GM12892 (cell line): ENCODE results near the gene IL18BP.

Experiments used
- DNase-seq: peaks from one replicate; pipeline ENCODE4 v3.0.0; 2011; ENCODE audit not compliant: insufficient read length
- FAIRE-seq: peaks from 2 replicates; lab custom pipeline; 2011; peaks lifted over from hg19 to GRCh38; lab: Jason Lieb, UNC
- POLR2A ChIP-seq: IDR thresholded peaks from 2 replicates; pipeline ENCODE4 v1.6.1; 2011; ENCODE audit warnings: low read depth, low read length, control low read depth
- POLR2AphosphoS5 ChIP-seq: IDR thresholded peaks from 2 replicates; pipeline ENCODE4 v1.6.1; 2011; ENCODE audit warnings: low read depth, low read length, control low read depth
- TAF1 ChIP-seq: IDR thresholded peaks from 2 replicates; pipeline ENCODE4 v1.6.1; 2011; ENCODE audit warnings: low read depth, mild to moderate bottlenecking, control low read depth, low read length, borderline replicate concordance

Gene IL18BP

GRCh38 chr11:72039856-72040401, 41.2 kb downstream of the IL18BP start:
- FAIRE-seq = no peak
- TF ChIP-seq POLR2AphosphoS5 (no peak), POLR2A (no peak), TAF1 (no peak)

DNA sequence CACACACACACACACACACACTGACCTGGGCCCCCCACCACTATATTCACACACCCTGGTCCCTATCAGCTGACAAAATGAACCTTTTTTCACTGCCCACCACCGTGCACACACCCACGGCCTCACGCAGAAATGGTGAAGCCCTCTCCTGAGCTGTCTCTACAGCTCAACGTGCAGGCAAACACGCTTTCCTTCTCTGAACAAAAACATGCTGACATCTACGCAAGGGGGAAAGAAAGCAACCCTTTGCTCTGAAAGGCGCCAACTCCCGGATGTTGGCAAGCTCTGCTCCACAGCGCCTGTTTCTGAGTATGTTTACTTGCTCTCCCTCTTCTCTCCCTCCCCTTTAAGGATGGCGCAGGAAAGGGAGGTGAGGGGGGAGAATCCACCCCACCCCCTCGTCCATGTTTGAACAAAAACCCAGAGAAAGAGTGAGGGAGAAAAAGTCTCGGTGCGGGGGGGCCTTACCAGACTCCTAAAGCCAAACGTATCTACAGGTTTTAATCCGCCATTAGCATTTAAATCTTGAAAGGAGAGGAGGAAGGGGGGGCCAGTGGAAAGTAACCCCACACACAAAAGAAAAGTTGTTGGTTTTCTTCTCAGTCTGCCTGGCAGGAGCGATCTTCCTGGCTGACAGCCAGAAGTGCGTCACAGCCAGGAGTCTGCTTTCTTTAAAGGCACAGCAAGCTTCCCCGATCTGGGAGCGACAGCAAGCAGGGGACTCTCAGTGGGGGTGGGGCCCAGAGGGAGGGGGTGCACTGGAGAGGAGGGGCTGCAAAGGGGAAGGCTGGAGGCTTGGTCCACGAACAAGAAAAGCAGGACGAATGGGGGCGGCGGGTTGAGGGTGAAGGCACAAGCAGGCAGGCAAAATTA, 42.0 kb downstream of the IL18BP start:
- peak; percentile 44 for DNase-seq
- TF ChIP-seq POLR2AphosphoS5 = 0 out of 2 replicates have a peak, but pooled peaks have one; percentile 8
- no peak for TF ChIP-seq TAF1
- 0 out of 2 replicates have a peak, but pooled peaks have one; percentile 24 for TF ChIP-seq POLR2A
- FAIRE-seq = peak; percentile 88

More at GRCh38 chr11:72039856-72040401, 41.2 kb downstream of the IL18BP start:
- DNase-seq = no peak

DNA sequence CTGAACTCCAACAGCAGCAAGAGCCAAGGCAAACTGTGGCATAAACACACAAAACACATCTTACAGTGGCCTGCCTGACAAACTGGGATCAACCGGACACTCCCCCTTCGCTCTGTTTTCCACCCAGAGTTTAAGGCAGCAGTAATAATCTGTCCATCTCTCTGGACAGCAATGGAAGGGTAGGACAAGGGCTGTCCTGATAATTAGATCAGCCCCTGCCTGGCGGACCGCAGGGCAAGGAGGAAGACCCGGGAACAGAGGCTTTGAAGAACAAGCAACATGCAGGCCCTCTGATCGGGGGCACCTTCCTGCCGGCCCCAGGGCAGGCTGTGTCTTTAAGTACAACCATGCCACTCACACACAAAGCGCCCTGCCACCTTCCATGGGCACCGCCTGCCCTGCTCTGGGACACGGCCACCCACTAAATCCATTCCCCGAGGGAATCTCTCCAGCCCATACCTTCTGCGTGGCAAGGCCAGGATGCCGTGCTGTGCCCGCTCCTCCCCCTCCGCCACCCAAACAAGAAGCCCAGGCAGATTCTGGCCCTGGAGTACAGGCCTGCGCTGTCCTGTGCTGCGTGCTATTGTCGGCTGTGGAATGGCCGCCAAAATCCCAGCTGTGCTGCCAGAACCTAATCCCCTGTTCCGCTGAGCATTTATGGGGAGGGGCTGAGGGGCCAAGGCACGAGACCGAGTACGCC, 42.8 kb downstream of the IL18BP start:
- DNase-seq (no peak), FAIRE-seq (peak; percentile 78)
- peak; percentile 45; the same call in 1 of the 2 replicates for TF ChIP-seq POLR2A
- TF ChIP-seq TAF1 = no peak
- no peak for TF ChIP-seq POLR2AphosphoS5

DNA sequence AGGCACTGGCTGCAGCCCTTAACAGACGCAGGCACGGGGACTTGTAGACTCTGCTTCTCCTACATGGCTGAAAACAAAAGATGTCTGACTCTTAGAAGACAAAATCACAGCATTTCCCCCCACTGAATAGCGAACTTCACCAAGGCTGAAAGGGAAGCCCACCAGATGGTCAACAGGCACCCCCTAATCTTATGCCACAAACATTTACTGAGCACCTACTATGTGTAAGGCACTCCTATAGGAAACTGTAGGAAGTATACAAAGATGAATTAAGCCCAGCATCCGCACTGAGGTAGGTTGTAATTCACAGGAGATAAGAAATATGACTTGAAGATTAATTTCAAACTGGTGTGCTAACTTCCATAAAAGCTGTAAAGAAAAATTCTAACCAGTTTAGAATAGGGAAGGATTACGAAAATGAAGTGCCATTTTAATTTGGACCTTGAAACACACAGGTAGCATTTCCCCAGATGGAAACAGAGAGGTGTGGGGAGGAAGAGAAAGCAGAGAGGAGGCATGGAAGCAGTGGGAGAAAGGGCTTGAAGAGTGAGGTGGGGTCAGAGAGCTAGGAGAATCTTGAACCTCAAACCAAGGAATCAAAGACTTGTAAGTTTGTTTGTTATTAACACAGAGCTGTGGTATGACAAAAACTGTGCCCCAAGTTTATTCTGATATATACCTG, 43.5 kb downstream of the IL18BP start:
- TF ChIP-seq POLR2AphosphoS5 = no peak
- no peak for TF ChIP-seq TAF1
- no peak for TF ChIP-seq POLR2A
- DNase-seq (no peak), FAIRE-seq (peak; percentile 21)

DNA sequence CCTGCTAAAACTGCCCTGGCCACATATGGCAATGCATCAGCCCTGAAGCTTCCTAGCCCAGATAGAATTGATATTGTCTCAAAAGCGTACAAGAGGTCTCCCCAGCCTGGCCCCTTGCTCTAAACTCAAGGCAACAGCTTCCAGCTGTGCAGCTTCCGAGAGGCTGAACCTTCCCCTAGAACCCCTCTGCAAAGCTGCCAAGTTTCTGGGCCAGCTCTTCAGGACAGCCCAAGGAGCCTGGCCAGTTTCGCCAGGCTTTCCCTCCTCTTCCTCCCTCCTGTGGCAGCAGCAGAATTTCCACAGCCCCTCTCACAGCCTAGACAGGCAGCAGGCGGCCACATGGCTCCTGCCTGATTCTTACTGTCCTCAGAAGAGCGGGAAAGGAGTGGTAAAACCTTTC, 47.1 kb downstream of the IL18BP start:
- FAIRE-seq = no peak
- TF ChIP-seq POLR2A (no peak), TAF1 (no peak), POLR2AphosphoS5 (no peak)
- DNase-seq = no peak

DNA sequence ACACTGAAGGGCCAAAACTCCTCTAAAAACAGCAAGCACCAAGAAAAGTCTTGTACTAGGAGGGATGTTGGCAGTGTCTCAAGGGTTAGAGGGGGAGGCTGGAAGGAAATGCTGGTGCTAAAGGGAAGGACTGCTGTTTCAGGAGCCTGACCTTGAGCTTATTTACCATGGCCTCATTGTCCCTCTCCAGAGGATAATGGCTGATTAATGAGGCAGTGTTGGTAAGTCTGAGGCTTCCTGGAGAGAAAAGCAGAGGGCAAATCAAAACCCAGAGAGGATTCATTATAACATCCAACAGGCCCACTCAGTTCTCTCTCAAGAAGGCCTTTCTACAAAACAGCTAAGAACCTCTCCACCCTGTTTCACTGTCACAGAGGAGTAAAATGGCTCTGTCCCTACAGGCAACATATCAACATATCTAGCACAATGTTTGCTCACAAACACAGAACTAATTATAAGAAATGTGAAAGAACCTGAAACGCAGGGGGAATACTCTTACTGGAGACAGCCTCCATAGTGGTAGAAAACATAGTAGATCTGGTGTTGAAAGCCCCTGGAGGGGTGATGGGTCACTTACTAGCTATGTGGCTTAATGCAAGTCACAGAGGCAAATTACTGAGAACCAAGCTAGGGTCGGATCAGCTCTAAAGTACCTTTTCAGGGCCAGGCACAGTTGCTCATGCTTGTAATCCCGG, 50.2 kb downstream of the IL18BP start:
- DNase-seq = no peak
- no peak for TF ChIP-seq TAF1
- TF ChIP-seq POLR2A = no peak
- TF ChIP-seq POLR2AphosphoS5 = no peak
- FAIRE-seq = no peak
